SK-N-MC (cell line): ENCODE results near the gene ASTE1.

Experiments
- EZH2 ChIP-seq: fragments of 200-600 bp; sonication (generic); IDR thresholded peaks from one replicate; pipeline ENCODE4 v1.6.1; 2017; ENCODE audit warnings: antibody characterized with exemption
- FOXP2 ChIP-seq: optimal IDR thresholded peaks from 2 replicates; pipeline ENCODE3; 2011; ENCODE audit warnings: mild to moderate bottlenecking, moderate library complexity; ENCODE audit not compliant: insufficient read depth; ENCODE audit errors: extremely low read length, control extremely low read depth
- POLR2AphosphoS5 ChIP-seq: IDR thresholded peaks from 2 replicates; pipeline ENCODE4 v1.6.1; 2012; ENCODE audit warnings: mild to moderate bottlenecking, low read depth, low read length, borderline replicate concordance

DNA sequence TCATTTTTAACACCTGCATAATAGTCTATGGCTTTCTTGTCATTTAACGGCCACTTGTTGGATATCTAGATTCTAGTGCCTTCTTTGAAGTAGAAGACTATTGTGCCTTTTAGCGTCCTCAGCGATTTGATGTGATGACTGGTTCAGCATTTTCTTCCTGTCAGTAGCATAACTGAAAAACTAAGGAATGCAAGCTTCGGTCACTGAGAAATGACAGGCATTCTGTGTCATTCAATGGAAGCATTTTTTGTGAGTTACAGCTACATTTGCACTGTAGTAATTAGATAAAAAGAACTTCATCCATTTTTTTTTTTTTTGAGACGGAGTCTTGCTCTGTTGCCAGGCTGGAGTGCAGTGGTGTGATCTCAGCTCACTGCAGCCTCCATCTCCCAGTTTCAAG lies 10.4 kb upstream of the ASTE1 start:
- no peak for TF ChIP-seq POLR2AphosphoS5
- no peak for TF ChIP-seq EZH2
- TF ChIP-seq FOXP2: no peak
